SK-N-SH (cell line): Measurements from ENCODE around the gene ARHGEF28.

Source experiments
- CTCF ChIP-seq: fragments of 200-600 bp; sonication (generic); IDR thresholded peaks from 2 replicates; pipeline ENCODE4 v1.6.1; 2017; ENCODE audit warnings: antibody characterized with exemption, mild to moderate bottlenecking, moderate library complexity
- EP300 ChIP-seq, 2 experiments: IDR thresholded peaks; 2 replicates each; pipeline versions ENCODE4 v1.4.0 to v1.6.1; 2012; ENCODE audit warnings: borderline replicate concordance in 1 of 2, low read depth in 1 of 2, low read length in 1 of 2
- RAD21 ChIP-seq: IDR thresholded peaks from 2 replicates; pipeline ENCODE4 v1.6.1; 2012; ENCODE audit warnings: mild to moderate bottlenecking, low read length
- RFX5 ChIP-seq: IDR thresholded peaks from 2 replicates; pipeline ENCODE4 v1.6.1; 2012; ENCODE audit warnings: mild to moderate bottlenecking, improper control_type of control experiment, low read length
- USF2 ChIP-seq: fragments of 150-350 bp; IDR thresholded peaks from 2 replicates; pipeline ENCODE4 v1.6.1; 2017; ENCODE audit warnings: antibody characterized with exemption, low read length, low read depth, borderline replicate concordance
- TF ChIP-seq, protein P1 (sequence below): IDR thresholded peaks from 2 replicates; pipeline ENCODE4 v1.6.1; 2012; ENCODE audit warnings: mild to moderate bottlenecking, low read depth, low read length, moderate library complexity

DNA sequence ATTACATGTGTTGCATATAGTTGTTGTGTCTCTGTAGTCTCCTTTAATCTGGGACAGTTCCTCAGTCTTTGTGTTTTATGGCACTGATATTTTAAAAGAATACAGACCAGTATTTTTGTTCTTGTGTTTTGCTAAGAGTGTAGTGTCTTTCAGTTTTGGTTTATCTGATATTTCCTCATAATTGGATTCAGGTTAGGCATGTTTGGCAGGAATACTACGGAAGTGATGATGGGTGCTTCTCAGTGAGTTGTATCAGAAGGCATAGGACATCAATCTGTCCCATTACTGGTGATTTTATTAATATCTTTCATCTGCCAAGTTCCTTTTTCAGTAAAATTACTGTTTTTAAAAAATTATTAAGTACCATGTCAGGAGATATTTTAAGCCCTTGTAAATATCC, 212.9 kb downstream of the ARHGEF28 start:
- TF ChIP-seq CTCF (no peak), USF2 (no peak), RFX5 (no peak), RAD21 (no peak), EP300 (IDR thresholded peaks at IDR 0.05; ENCODE audit: borderline replicate concordance in 1 of 2, low read depth in 1 of 2, low read length in 1 of 2) (no peak)
- TF ChIP-seq, protein P1, sequence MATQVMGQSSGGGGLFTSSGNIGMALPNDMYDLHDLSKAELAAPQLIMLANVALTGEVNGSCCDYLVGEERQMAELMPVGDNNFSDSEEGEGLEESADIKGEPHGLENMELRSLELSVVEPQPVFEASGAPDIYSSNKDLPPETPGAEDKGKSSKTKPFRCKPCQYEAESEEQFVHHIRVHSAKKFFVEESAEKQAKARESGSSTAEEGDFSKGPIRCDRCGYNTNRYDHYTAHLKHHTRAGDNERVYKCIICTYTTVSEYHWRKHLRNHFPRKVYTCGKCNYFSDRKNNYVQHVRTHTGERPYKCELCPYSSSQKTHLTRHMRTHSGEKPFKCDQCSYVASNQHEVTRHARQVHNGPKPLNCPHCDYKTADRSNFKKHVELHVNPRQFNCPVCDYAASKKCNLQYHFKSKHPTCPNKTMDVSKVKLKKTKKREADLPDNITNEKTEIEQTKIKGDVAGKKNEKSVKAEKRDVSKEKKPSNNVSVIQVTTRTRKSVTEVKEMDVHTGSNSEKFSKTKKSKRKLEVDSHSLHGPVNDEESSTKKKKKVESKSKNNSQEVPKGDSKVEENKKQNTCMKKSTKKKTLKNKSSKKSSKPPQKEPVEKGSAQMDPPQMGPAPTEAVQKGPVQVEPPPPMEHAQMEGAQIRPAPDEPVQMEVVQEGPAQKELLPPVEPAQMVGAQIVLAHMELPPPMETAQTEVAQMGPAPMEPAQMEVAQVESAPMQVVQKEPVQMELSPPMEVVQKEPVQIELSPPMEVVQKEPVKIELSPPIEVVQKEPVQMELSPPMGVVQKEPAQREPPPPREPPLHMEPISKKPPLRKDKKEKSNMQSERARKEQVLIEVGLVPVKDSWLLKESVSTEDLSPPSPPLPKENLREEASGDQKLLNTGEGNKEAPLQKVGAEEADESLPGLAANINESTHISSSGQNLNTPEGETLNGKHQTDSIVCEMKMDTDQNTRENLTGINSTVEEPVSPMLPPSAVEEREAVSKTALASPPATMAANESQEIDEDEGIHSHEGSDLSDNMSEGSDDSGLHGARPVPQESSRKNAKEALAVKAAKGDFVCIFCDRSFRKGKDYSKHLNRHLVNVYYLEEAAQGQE = no peak
